H1 (cell line): ENCODE data around the gene CAMK1G. TPM values are rescaled to one million over a fixed set of nuclear protein-coding genes. Genes with fewer than 3 reads are reported as not detected.

Source experiments
- CTCF ChIA-PET: fragments of 300-600 bp; sonication (Branson Sonifier 250); formaldehyde crosslinking; loops from one replicate; lab custom pipeline; 2021; ENCODE audit not compliant: partially characterized antibody; lab: Charles Lee
- POLR2A ChIA-PET: fragments of 300-600 bp; sonication (Branson Sonifier 250); formaldehyde crosslinking; loops from one replicate; lab custom pipeline; 2021; ENCODE audit warnings: inconsistent platforms; ENCODE audit not compliant: partially characterized antibody; lab: Charles Lee
- DNase-seq, 2 experiments: peaks; one replicate each; pipeline versions ENCODE4 v3.0.0 to v3.0.0-alpha.2; 2010 to 2022; ENCODE audit warnings: low spot score in 2 of 2, low read depth in 1 of 2, mixed read lengths in 1 of 2
- FAIRE-seq: peaks from 2 replicates; lab custom pipeline; 2011; peaks lifted over from hg19 to GRCh38; lab: Jason Lieb, UNC
- H2AFZ ChIP-seq: 2 replicates; pipeline ENCODE4 v1.8.1; 2012; ENCODE audit warnings: low read length, inconsistent platforms
- H2AK5ac ChIP-seq: 2 replicates; pipeline ENCODE4 v1.6.1; 2013; ENCODE audit warnings: low read depth, low read length
- H2BK120ac ChIP-seq: replicated peaks from 2 replicates; pipeline ENCODE3; 2013; ENCODE audit warnings: low read depth, low read length, inconsistent platforms
- H2BK12ac ChIP-seq: 2 replicates; pipeline ENCODE4 v1.6.1; 2013; ENCODE audit warnings: low read depth, low read length
- H2BK15ac ChIP-seq: 2 replicates; pipeline ENCODE4 v1.6.1; 2013; ENCODE audit warnings: low read length
- H2BK20ac ChIP-seq: 2 replicates; pipeline ENCODE4 v1.6.1; 2013; ENCODE audit warnings: low read length
- H2BK5ac ChIP-seq: 2 replicates; pipeline ENCODE4 v1.6.1; 2013; ENCODE audit warnings: low read depth, low read length
- H3K14ac ChIP-seq: 2 replicates; pipeline ENCODE4 v1.6.1; 2013; ENCODE audit warnings: inconsistent platforms; ENCODE audit not compliant: insufficient read length
- H3K18ac ChIP-seq: 2 replicates; pipeline ENCODE4 v1.6.1; 2013; ENCODE audit warnings: low read length; ENCODE audit errors: extremely low read depth
- H3K23ac ChIP-seq: 2 replicates; pipeline ENCODE4 v1.6.1; 2013; ENCODE audit warnings: inconsistent platforms; ENCODE audit not compliant: insufficient read length
- H3K23me2 ChIP-seq: 2 replicates; pipeline ENCODE4 v1.6.1; 2013; ENCODE audit warnings: low read depth, low read length
- H3K27ac ChIP-seq: 2 replicates; pipeline ENCODE4 v1.6.1; 2011; ENCODE audit warnings: low read depth, low read length, inconsistent platforms
- H3K27me3 ChIP-seq, 4 experiments: replicated peaks in 1 of 4; 1 replicate in 1 of 4; 2 replicates in 3 of 4; pipeline versions ENCODE4 v1.6.1 to v1.8.1; 2011 to 2013; ENCODE audit warnings: low read length in 3 of 4, mild to moderate bottlenecking in 3 of 4, inconsistent platforms in 2 of 4, mixed read lengths in 2 of 4, moderate library complexity in 1 of 4; ENCODE audit not compliant: control insufficient read depth in 3 of 4, insufficient read depth in 3 of 4; ENCODE audit errors: extremely low read depth in 1 of 4
- H3K36me3 ChIP-seq, 4 experiments: 2 replicates each; pipeline versions ENCODE4 v1.6.1 to v1.8.1; 2011 to 2013; ENCODE audit warnings: mild to moderate bottlenecking in 4 of 4, low read length in 3 of 4, moderate library complexity in 2 of 4, control low read depth in 1 of 4, inconsistent platforms in 1 of 4; ENCODE audit not compliant: insufficient read depth in 4 of 4, control insufficient read depth in 2 of 4
- H3K4ac ChIP-seq: replicated peaks from 2 replicates; pipeline ENCODE3; 2013; ENCODE audit warnings: low read length, low read depth, mixed read lengths, inconsistent platforms; ENCODE audit not compliant: insufficient read length
- H3K4me1 ChIP-seq, 4 experiments: replicated peaks in 1 of 4; 1 replicate in 1 of 4; 2 replicates in 3 of 4; pipeline versions ENCODE4 v1.6.1 to v1.8.1; 2011 to 2013; ENCODE audit warnings: low read length in 3 of 4, inconsistent platforms in 2 of 4, mixed read lengths in 1 of 4; ENCODE audit not compliant: insufficient read depth in 4 of 4, control insufficient read depth in 3 of 4
- H3K4me2 ChIP-seq, 2 experiments: 2 replicates each; pipeline versions ENCODE4 v1.6.1 to v1.8.1; 2011 to 2013; ENCODE audit warnings: low read depth in 2 of 2, low read length in 2 of 2, control low read depth in 1 of 2, inconsistent platforms in 1 of 2, mild to moderate bottlenecking in 1 of 2; ENCODE audit not compliant: insufficient read depth in 1 of 2
- H3K4me3 ChIP-seq, 4 experiments: fragments of 200-600, 300-600 bp in 1 of 4; sonication (generic), shearing (Covaris generic), sonication (Bioruptor Twin) in 1 of 4; 2 replicates each; pipeline versions ENCODE4 v1.5.1 to v1.8.1; 2011 to 2016; ENCODE audit warnings: low read length in 4 of 4, low read depth in 3 of 4, control low read depth in 2 of 4, inconsistent platforms in 2 of 4, mild to moderate bottlenecking in 2 of 4, mixed read lengths in 1 of 4, moderate library complexity in 1 of 4; ENCODE audit not compliant: insufficient read depth in 2 of 4; ENCODE audit errors: extremely low read depth in 1 of 4
- H3K56ac ChIP-seq: replicated peaks from 2 replicates; pipeline ENCODE3; 2013; ENCODE audit warnings: low read depth, mild to moderate bottlenecking, mixed read lengths, low read length, inconsistent platforms; ENCODE audit not compliant: insufficient read length
- H3K79me1 ChIP-seq: 2 replicates; pipeline ENCODE4 v1.6.1; 2013; ENCODE audit warnings: low read depth, low read length, control low read depth
- H3K79me2 ChIP-seq, 2 experiments: 2 replicates each; pipeline versions ENCODE4 v1.6.1 to v1.8.1; 2012 to 2013; ENCODE audit warnings: low read length in 2 of 2, mild to moderate bottlenecking in 2 of 2, inconsistent platforms in 1 of 2; ENCODE audit not compliant: insufficient read depth in 2 of 2, control insufficient read depth in 1 of 2
- H3K9ac ChIP-seq, 4 experiments: replicated peaks in 1 of 4; 1 replicate in 1 of 4; 2 replicates in 3 of 4; pipeline versions ENCODE4 v1.6.1 to v1.8.1; 2011 to 2013; ENCODE audit warnings: low read depth in 3 of 4, low read length in 3 of 4, control low read depth in 2 of 4, mild to moderate bottlenecking in 2 of 4, moderate library complexity in 2 of 4, inconsistent platforms in 1 of 4; ENCODE audit errors: extremely low read depth in 1 of 4
- H3K9me3 ChIP-seq, 2 experiments: 2 replicates each; pipeline versions ENCODE4 v1.6.1 to v1.8.1; 2012 to 2013; ENCODE audit warnings: mild to moderate bottlenecking in 2 of 2, moderate library complexity in 2 of 2, control low read depth in 1 of 2, inconsistent platforms in 1 of 2, low read depth in 1 of 2, low read length in 1 of 2, mixed read lengths in 1 of 2; ENCODE audit not compliant: insufficient read depth in 2 of 2
- H4K20me1 ChIP-seq, 2 experiments: replicated peaks in 1 of 2; 2 replicates each; pipeline versions ENCODE3 to v1.8.1; 2011 to 2013; ENCODE audit warnings: inconsistent platforms in 2 of 2, low read length in 2 of 2, mild to moderate bottlenecking in 1 of 2; ENCODE audit not compliant: insufficient read depth in 2 of 2, control insufficient read depth in 1 of 2
- H4K5ac ChIP-seq: 2 replicates; pipeline ENCODE4 v1.6.1; 2013; ENCODE audit warnings: low read length, low read depth, mixed read lengths, inconsistent platforms; ENCODE audit not compliant: insufficient read length
- H4K8ac ChIP-seq: 2 replicates; pipeline ENCODE4 v1.8.0; 2013; ENCODE audit warnings: mild to moderate bottlenecking, moderate library complexity, low read length, inconsistent platforms; ENCODE audit not compliant: insufficient read depth; ENCODE audit errors: extremely low read depth
- H4K91ac ChIP-seq: replicated peaks from 2 replicates; pipeline ENCODE3; 2013; ENCODE audit warnings: low read length, mixed read lengths, inconsistent platforms; ENCODE audit not compliant: insufficient read length
- WGBS, 2 experiments: shearing (Covaris generic) in 1 of 2; methylation state at CpG; one replicate each; pipeline versions ENCODE4 v1.1.6 to v1.1.7; 2013 to 2015; ENCODE audit warnings: low lambda C conversion rate in 2 of 2, mixed read lengths in 2 of 2, inconsistent platforms in 1 of 2, low coverage in 1 of 2, missing lambda C conversion rate in 1 of 2; ENCODE audit not compliant: insufficient replicate concordance in 2 of 2, insufficient coverage in 1 of 2, insufficient read length in 1 of 2; ENCODE audit errors: extremely low coverage in 1 of 2, missing lambda C conversion rate in 1 of 2; 5-methylcytosine and 5-hydroxymethylcytosine counted together
- polyA plus RNA-seq, 7 experiments: library from polyadenylated mRNA; depleted of rRNA in 3 of 7; stranded (reverse) in 5 of 7; unstranded in 2 of 7; fragments of >200 nt in 5 of 7; fragments of 200-250 nt in 2 of 7; gene quantifications; 1 replicate in 5 of 7; 2 replicates in 1 of 7; 4 replicates in 1 of 7; pipeline versions ENCODE4 v1.2.1 to v1.2.3, GENCODE V29; 2011 to 2013; ENCODE audit warnings: missing spikeins in 2 of 7, mixed read lengths in 2 of 7
- total RNA-seq: library from RNA; stranded (reverse); fragmentation: NEBNext Ultra II Directional; extraction: Animal tissue kit (Norgen Biotek cat#: 25700); gene quantifications from 2 replicates; pipeline ENCODE4 v1.2.1, GENCODE V29; 2021

Gene CAMK1G
- total and polyA plus RNA-seq, 2 of the 8 experiments (the other 6 are each of a cell fraction or from before 2014, with no cell fraction given): 1.00 to 1.0 TPM

DNA sequence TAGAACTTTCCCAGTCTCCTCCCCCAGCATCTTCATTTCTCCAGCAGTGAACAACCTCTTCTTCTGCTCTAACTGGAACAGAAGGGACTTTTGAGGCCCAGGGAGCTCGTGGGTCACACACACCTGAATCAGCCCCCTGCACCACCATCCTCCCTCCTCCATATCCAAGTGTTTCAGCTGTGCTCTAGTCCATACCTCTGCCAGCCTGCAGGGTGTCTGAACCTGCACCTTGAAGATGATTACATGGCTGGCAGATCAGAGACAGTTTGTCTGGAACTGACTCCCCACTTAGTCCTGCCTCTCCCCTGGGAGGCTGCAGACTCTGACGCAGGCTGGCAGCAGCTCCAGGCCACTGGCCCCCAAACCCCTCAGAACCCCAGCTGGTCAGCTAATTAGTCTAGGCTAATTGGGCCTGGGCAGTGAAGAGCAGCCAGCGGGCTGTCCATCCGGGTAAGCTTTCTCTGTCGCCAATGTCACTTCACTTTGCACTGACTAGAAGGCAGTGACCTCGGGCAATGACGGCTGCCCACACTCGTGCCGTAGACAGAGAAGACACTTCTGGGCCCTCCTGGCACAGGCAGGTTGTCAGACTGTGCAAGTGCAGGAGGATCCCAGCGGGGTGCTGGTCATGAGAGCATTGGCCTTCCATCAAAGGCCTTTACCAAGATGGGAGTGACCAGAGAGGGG lies 12.2 kb downstream of the CAMK1G start:
- Histone ChIP-seq H3K27me3 (no peaks in the 10 kb centered on the region; a peak in 1 of 7 replicates), H2BK12ac (no peak overlapping the region), H3K23ac (no peak overlapping the region), H2BK20ac (no peak overlapping the region), H3K9ac (no peak overlapping the region), H3K4me1 (no peaks in the 10 kb centered on the region), H4K91ac (no peak overlapping the region), H3K56ac (no peak overlapping the region), H4K5ac (no peak overlapping the region), H3K36me3 (no peaks in the 10 kb centered on the region), H3K14ac (no peak overlapping the region), H3K4me3 (no peak overlapping the region), H3K4me2 (no peak overlapping the region), H3K18ac (no peak overlapping the region), H3K23me2 (no peaks in the 10 kb centered on the region), H2AK5ac (no peak overlapping the region), H4K8ac (no peak overlapping the region), H3K4ac (no peak overlapping the region), H3K27ac (no peak overlapping the region), H2BK5ac (no peak overlapping the region), H2BK15ac (no peak overlapping the region), H3K9me3 (no peaks in the 10 kb centered on the region), H2AFZ (no peak overlapping the region), H3K79me1 (no peaks in the 10 kb centered on the region), H4K20me1 (no peaks in the 10 kb centered on the region), H3K79me2 (no peaks in the 10 kb centered on the region), H2BK120ac (no peak overlapping the region)
- 82% methylated on average over 10 of the region's 10 CpGs; no CpG with 5 or more reads in 1 of the 2 experiments for WGBS, 2 experiments
- FAIRE-seq (no peak), DNase-seq (no peak)
- ChIA-PET POLR2A (no interaction called here), CTCF (interaction anchor here (0.9 to 28.8 kb wide), 7 partner anchors 10 to 152 kb away, joined by 3 to 636 read pairs (median 4); partner anchors contain the start of gene CAMK1G)
